Upper lobe of left lung (tissue), 4 donors: Measurements from ENCODE around the gene RTN4.

Experiments used
- EP300 ChIP-seq, 4 donors: sonication (generic); formaldehyde crosslinking; IDR thresholded peaks; one replicate each; pipeline ENCODE4 v1.5.1; 2017; ENCODE audit warnings: antibody characterized with exemption in 4 of 4, control low read depth in 2 of 4
- POLR2A ChIP-seq, 4 donors: fragments of 450-650 bp; IDR thresholded peaks; one replicate each; pipeline ENCODE4 v1.5.1; 2016 to 2017; ENCODE audit warnings: antibody characterized with exemption in 4 of 4, mild to moderate bottlenecking in 2 of 4
- POLR2AphosphoS5 ChIP-seq, 2 donors: sonication (generic); formaldehyde crosslinking; IDR thresholded peaks; one replicate each; pipeline ENCODE4 v1.5.1; 2017; ENCODE audit warnings: antibody characterized with exemption in 2 of 2
- TF ChIP-seq, protein P1 (sequence below), 6 experiments: fragments of 450-650 bp in 4 of 6; fragments of 200-600 bp in 2 of 6; sonication (generic) in 2 of 6; IDR thresholded peaks; one replicate each; pipeline ENCODE4 v1.5.1; 2016 to 2019; ENCODE audit warnings: antibody characterized with exemption in 6 of 6

DNA sequence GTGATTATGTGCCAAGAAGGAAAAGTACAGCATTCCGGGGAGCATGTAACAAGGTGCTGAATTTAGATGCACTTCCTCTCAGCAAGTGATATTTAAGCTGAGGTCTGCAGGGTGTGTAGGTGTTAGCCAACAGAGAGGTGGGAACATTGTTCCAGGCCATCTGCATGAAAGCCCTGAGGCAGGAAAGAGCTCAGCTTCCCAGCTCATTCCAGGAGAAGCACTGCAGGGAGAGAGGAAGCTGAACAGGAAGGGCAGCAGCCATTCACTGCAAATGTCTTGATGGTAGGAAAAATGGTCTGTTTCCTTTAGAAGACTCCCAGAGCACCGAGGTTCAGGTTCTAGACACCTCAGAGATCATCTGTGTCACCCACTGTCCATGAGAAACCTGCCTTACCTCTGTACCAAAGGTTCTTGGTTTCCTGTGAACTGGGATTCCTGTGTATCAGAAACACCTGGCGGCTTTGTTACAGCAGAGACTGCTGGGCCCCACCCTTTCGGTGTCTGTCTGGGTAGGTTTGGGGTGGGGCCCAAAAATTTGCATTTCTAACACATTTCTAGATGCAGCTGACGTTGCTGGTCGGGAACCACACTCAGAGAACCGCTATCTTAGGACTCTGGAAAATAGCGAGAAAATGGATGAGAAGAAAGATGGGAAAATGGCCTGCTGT is 84.0 kb downstream of the RTN4 start:
- TF ChIP-seq, protein P1, sequence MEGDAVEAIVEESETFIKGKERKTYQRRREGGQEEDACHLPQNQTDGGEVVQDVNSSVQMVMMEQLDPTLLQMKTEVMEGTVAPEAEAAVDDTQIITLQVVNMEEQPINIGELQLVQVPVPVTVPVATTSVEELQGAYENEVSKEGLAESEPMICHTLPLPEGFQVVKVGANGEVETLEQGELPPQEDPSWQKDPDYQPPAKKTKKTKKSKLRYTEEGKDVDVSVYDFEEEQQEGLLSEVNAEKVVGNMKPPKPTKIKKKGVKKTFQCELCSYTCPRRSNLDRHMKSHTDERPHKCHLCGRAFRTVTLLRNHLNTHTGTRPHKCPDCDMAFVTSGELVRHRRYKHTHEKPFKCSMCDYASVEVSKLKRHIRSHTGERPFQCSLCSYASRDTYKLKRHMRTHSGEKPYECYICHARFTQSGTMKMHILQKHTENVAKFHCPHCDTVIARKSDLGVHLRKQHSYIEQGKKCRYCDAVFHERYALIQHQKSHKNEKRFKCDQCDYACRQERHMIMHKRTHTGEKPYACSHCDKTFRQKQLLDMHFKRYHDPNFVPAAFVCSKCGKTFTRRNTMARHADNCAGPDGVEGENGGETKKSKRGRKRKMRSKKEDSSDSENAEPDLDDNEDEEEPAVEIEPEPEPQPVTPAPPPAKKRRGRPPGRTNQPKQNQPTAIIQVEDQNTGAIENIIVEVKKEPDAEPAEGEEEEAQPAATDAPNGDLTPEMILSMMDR (IDR thresholded peaks at IDR 0.05), result no peak
- TF ChIP-seq POLR2AphosphoS5 (IDR thresholded peaks at IDR 0.05) (no peak), POLR2A (IDR thresholded peaks at IDR 0.05) (no peak), EP300 (IDR thresholded peaks at IDR 0.05) (no peak)
